Stimulated activated CD8-positive, alpha-beta memory T cell treated with anti-CD3 and anti-CD28 coated beads, Interleukin-4, amount 100 ng/mL, for 48 hours (primary cell): ENCODE results near the gene CPA1.

Source experiments
- DNase-seq: peaks from one replicate; pipeline ENCODE4 v3.0.0-alpha.2; 2020

Gene CPA1

DNA sequence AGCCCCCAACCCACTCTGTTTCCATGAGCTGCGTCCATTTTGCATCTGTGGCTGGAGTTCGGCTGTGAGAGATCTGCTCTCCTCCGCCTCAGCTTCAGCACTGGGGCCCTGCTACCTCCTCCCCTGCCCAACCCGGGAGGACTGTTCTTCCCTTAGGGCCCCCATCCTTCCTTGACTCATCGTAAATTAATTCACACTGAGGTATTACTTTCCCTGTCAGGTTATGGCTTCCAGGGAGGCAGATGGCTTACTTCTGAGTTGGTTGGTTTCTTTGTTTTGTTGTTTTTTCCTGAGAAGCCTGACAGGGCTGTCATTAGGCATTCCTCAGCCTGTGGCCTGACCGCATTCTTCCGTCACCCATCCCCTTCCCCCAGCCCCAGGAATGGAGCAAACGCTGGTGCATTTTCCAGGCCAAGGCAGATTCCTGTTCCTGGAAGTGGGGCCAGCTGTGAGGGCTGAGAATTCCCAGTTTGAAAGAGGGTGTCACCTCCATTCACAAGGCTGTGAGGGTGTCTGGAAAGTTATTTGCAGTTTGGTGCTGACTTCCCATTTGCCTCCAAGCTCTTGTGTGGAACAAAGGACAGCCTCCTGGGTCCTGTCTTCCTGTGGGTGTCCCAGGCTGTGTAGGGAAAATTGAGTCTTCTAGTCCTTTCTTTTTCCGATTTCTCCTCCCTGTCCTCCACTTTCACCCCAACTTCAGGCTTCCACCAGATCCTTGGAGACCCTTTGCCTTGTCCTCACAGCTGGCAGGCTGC is 24.0 kb upstream of the CPA1 start:
- DNase-seq = peak; percentile 7

DNA sequence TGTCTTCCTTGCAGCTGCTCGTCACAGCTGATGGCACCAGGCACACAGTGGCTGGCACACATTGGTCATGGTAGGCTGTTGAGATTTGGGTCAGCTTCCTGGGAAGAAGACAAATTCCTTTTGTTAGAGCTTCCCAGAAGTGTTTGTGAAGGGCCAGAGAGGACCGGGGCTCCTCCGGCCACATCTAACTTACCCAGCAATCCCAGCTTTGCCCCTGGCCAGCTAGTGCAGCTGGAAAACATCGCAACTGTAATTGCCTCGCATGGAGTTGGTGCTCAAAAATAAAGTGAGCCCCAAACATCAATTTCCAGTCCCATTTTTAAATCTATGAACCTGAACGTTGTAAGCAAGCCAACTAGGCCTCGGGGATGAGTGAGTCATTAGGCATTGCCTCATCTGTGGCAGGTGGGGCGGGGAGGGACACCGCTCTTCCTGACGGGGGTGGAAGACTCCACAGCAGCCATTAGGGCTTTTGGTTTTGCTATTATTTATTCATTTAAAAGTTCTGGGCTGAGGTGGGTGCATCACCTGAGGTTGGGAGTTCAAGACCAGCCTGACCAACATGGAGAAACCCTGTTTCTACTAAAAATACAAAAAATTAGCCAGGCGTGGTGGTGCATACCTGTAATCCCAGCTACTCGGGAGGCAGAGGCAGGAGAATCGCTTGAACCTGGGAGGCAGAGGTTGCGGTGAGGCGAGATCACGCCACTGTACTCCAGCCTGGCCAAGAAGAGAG is 23.2 kb upstream of the CPA1 start:
- peak; percentile 30 for DNase-seq

DNA sequence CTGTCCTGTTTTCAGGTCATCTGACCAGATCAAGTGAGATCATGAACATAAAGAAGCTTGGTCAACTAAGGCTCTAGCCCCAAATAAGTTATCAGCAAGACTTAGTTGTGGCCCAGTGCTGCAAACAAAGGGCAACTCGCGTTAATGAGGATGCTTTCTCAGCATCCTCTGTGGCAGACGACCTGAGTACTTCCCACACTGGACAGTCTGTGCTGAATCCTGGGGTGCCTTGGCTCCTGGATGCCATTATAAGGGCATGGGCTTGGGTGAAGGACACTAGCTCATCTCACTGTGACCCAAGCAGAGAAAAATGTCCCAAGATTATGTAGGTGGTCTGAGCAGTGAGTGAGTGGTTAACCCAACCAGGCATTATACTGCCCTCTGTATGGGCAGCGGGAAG is 21.8 kb upstream of the CPA1 start:
- no peak for DNase-seq

DNA sequence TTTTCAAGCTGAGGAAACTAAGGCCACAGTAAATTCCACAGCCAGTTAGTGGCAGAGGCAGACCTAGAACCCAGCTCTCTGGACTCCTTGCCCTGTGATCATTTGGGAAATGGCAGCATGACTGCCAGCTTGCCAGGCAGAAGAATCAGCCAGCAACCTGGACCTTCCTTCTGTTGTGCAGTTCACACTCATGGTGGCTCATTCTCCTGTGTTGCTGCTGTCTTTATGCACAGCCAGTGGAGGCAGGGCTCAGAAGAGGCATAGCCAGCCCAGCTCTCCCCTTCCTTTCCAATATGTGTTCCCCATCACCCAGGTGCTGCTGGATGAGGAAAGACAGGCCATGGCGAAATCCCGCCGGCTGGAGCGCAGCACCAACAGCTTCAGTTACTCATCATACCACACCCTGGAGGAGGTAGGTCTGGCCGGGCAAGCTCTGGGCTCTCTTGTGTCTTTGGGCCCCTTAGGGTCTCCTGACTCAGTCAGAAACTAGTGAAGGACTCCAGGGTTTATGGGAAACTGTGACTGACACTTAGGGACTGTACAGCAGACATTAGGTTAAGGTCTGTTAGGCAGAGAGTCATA is 20.9 kb upstream of the CPA1 start:
- DNase-seq = no peak

DNA sequence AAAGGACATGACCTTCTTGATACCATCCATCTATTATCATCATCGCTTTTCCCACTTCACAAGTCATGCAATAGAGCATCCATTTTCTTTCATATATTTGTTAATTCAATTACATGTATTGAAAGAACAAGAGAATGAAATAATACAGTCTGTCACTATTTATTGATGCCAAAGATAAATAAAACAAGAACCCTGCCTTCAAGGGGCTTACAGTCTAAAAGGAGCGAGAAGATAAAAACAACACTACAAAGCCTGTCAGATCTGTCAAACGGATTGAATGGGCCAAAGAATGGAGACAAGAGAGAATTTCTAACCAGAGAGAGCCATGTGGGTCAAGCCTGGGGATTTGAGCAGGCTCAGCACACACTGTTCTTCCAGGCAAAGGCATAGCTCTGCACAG is 19.8 kb upstream of the CPA1 start:
- DNase-seq = no peak

DNA sequence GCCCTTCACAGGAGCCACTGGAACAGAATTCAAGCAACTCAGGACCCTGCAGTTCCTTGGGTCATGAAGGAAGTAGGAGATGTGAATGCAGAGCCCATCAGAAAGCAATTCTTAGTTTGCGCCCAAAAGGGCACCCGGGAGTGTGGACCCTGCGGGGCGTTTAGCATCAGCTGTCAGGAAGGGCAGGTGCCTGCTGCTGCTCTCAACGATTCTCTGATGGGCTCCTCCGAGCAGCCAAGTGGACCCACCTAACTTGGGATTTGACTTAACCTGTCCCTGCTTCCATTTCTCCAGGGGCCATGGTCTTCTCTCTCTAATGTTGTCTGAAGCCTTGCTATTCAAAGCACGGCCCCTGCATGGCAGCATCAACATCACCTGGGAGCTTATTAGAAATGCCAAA is 18.6 kb upstream of the CPA1 start:
- DNase-seq = no peak

DNA sequence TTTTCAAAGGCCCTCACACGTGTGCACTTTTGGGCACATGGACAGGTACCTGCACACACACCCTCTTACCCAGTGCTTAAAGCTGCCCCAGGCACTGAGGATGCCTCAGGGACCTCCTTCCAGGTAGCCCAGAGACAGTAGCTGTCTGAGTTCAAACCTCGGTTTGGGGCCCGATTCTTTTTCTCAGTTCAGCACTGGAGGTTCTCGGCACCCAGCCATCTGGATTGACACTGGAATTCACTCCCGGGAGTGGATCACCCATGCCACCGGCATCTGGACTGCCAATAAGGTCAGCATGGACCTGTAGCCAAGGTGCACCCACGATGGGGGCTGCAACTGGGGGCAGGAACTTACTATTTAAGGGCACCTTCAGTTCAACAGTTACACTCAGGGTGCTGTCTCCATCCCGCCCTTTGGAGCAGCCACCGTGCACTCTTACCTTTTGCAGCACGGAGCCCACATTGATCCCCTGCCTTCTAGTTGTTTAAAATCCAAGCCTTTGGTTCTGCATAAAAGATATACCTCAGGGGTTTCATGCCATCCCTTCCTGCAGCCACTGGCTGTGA is 18.0 kb upstream of the CPA1 start:
- DNase-seq = no peak

DNA sequence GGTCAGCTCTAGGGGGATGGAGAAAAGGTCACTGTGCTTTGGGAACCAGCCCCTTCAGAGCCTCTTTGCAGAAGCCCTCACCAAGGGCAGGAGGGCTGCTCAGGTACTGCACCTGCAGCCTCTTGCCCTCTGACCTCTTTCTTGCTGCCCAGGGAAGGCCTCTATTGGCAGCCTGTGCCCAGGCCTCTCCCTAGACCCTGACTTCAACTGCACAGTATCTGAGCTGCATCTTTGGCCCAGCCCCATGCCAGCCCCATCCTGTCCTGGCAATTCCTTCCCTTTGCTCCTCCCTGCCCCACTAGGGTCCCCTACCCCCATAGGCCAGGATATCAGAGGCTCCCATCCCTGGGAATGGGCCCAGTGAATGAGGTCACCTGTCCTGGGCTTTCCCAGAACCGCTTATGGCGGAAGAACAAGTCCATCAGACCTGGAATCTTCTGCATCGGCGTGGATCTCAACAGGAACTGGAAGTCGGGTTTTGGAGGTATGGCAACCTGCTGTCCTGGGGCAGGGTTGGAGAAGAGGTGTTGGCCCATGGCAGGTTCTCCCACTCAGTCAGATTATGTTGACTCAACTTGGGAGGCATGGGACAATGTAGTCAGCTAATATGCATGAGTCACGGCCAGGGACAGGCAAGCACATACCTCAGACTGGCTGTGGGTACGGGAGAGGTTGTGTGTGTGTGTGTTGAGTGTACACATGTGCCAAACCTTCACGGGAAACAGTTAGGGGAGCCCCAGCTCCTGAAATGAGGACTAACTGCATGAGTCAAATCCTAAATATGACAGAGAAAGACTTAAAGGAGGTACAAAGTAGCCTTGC is 17.1 kb upstream of the CPA1 start:
- DNase-seq = peak; percentile 77

DNA sequence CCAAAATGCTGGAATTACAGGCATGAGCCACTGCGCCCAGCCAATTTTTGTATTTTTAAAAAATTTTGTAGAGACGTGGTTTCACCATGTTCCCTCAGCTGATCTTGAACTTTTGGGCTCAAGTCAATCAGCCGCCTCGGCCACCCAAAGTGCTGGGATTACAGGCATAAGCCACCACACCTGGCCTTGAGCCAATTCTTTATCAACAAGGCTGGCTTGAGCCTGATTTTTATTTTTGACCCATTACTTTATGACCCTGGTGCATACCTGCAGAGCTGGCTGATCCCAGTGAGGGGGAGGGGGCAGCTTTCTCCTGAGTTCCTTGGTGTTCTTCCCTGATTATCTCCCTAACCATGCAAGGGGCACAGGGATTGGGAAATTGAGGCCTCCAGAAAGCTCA is 15.8 kb upstream of the CPA1 start:
- DNase-seq = no peak

DNA sequence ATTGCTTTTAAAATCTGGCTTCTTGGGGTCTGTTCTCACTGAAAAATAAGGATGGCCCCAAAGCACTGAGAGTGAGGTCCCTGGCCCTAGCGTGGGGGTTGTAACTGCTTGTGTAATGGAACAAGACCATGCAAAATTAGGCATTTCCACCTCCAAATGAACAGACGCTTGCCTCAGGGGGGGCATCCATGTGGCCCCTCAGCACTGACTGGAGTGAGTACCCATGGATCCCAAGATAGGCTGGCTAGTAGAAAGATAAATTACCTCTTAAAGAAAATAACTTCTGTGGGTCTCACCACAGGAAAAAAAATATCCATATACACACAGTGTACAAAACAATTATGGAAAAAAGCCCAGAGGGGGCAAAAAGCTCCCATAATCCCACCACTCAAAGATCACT is 15.2 kb upstream of the CPA1 start:
- no peak for DNase-seq

DNA sequence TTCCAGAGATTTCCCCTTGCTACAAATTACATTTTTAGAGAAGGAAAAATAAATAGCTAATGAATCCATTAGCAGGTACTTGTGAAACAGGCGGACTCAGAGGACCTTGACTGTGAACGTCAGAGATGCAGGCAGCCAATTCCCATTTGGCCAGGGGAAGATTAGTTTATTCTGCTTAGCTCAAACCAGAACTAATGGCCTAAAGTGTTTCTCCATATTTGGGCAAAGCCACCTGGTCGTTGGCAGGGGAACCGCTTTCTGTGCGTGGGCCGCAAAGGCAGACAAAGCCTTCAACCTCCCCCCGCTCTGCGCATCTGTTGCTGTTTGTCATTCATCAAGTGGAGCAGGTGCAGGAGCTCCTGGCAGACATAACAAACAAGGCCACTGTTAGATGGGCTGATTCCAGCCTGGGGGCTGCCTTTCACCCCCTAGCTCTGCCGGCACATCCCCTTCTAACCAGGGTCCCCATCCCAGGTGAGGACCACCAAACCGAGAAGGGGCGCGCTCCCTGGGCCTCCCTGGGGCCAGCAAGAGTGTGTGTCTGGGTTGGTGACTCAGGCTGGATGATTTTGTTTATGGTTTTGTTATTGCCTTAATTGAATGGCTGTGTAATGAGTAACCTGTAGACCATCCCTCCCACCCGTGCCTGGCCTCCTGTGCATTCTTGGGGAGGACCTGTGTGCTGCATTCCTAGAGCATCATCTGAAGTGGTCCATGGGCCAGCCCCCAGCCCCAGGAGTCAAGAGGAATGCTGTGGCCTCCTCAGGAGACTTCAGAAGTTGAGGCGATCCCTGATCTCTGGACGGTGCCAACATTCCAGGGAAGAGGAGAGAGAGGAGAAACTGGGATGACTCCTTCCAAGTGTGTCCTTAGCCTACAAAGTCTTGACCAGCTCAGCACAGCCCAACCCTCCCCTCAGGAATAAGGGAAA is 14.5 kb upstream of the CPA1 start:
- peak; percentile 59 for DNase-seq

DNA sequence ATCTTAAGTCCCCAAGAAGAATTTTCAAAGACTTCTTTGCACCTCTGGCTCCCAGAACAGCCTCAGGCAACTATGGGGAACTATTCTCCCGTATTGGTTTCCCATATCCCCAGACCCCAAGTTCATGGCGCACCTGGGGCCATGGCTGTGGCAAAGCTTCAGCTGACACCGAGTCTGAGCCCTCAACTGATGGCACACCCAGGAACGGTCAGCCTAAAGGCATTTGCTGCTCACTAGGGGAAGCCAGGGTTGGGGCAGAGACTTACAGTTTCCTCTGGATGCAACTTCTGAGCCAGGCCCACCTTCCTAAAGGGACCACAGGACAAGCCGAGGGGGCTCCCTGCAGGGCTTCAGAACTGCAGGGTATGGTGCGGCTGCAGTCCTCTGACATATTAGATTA is 13.7 kb upstream of the CPA1 start:
- no peak for DNase-seq

DNA sequence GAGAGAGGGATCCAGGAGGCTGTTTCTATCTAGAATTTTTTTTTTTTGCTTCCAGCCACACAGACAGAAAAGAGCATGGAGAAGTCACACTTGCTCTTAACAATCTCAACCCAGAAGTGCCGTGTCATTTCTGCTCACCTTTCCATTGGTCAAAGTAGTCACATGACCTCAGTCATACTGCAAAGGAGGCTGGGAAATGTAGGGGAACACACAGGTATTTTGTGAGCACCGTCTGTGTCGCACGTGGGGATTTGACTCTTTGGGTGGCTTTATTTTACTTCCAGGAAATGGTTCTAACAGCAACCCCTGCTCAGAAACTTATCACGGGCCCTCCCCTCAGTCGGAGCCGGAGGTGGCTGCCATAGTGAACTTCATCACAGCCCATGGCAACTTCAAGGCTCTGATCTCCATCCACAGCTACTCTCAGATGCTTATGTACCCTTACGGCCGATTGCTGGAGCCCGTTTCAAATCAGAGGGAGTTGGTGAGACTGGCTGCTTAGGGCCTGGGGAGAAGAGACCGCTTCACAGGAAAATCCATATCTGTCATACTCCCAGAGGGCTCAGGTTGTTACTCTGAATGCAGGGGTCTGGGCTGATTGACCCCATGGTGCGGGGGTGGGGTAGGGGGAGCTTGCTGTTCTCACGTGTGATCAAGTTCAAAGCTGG is 13.1 kb upstream of the CPA1 start:
- DNase-seq = peak; percentile 40

DNA sequence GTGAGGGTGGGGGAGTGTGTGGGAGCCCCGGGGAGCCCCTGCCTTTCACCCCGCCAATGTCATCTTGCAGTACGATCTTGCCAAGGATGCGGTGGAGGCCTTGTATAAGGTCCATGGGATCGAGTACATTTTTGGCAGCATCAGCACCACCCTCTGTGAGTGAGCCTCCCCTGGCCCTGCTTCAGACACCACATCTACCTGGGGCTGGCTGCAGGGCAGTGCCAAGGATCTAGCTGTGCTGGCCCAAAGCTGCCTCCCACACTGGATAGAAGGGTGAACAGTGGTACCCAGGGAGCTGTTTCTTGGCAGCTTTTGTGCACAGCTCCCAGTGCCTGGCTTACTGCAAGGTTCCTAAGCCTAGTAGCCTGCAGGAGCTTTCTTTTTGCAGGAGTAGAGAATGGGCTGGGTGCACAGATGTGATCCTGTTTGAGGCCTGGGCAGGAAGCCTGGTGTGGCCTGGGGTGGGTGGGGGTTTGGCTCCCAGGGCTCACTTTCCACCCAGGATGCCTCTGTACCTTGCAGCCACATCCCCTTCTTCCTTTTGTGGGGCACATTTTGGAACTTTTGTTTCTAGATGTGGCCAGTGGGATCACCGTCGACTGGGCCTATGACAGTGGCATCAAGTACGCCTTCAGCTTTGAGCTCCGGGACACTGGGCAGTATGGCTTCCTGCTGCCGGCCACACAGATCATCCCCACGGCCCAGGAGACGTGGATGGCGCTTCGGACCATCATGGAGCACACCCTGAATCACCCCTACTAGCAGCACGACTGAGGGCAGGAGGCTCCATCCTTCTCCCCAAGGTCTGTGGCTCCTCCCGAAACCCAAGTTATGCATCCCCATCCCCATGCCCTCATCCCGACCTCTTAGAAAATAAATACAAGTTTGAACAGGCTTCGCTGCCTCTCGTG is 12.2 kb upstream of the CPA1 start:
- no peak for DNase-seq

DNA sequence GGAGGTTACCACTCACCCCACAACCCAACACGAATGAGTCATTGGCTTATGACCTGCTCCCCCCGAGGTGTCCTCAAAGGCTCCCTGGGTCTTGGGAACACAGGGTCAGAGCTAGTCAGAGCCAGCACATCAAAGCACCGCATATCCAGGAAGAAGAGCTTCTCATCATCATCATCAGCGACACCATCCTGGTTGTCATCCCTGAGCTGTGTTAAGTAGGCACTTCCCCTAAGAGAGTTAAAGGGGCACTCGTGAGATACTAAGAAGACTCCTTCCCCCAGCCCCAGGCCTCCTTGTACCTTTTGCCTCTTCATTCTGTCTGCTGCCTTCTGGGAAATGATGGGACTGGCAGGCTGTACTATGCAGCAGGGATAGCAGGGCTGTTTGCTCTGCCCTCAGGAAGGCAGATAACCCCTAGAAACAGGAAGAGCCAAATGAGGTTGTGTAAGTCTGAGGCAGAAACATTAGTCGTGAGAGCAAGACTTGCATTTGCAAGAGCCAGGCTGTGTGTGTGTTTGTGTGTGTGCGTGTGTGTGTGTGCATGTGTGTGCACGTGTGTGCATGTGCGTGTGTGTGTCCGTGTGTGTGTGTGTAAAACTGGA is 11.1 kb upstream of the CPA1 start:
- DNase-seq = peak; percentile 47

DNA sequence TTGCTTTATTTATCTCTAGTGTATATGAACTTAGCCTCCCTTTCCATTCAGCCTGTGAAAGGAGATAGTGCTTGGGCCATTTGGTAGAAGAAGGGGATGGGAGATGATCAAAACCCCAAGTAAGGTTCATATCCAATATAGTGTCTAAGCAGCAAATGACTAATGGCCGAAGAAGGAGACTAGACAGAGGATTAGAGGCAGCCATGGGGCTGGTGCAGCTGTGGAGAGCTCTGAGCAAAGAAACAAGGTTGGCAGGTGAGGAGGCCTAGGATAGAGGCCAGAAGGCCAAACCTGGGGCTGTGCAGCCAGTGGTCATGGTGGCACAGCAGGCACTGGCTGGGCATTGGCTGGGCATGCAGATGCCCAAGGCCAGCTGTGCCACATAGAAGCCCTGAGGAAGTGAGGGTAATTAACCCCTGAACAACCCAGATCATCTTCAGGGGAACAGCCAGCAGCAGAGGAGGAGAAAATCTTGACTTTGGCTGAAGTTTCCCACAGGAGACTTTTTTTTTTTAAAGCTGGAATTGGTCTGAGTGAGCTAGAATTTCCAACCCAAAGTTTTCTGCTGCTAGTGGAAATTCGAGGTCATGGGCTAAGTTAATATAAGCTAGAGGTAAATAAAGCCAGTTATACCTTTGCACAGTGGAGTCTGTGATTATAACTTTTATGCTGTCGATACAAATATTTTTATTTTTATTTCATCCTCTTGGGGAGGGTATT is 10.3 kb upstream of the CPA1 start:
- no peak for DNase-seq

DNA sequence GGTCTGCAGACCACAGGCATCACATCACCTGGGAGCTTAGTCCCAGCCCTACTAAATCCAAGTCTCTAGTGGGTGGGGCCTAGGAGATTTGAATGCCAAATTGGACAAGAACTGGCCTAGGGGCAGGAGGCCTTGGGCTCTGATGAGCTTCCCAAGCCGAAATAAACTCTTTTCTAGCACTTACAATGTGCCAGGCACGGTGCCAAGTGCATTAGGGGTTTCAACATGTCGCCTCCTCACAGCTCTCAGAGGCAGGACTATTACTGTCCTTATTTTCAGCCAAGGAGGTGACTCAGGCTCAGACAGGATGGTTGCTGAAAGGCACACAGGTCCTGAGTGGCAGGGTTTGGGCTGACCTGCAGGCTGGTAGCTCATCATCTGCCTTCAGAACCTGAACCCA is 9.2 kb upstream of the CPA1 start:
- DNase-seq = no peak

DNA sequence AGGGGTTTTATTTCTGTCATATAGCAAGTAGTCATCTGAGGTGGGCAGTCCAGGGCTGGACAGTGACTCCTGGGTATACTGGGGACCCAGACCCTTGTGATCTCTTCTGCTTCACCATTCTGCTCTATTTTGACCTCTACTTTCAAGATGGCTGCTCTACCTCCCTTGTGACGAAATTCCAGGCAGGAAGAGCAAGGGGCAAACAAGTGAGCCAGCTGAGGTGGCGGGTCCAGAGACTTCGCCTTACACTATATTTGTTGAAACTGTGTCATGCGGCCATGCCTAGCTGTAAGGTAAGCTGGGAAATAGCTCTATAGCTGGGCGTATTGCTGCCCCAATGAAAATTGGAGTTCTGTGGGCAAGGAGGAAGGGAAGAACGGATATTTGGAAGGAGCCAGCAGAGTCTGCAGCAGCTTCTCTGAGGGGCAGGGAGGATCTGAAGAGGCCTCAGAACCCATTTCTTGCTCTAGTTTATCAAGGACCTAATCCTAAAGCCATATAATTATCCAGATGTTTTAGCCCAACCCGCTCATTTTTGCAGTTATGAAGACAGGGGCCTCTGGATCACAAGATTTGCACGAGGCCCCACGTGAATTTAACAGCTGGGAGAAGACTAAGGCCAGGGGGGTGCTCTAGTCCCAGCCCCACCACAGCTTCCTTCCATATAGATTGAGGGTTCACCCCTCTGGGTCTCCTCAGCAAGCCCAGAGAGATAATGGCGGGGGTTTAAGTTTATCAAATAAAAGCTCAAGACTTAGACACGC is 7.7 kb upstream of the CPA1 start:
- DNase-seq = no peak
